ENCODE data around the gene CAPN5.

Gene CAPN5

GRCh38 chr11:77027275-77027674, 39.5 kb upstream of the CAPN5 start:
- H3K27ac ChIP-seq, result no peak overlapping the region
- TF ChIP-seq, protein P1, sequence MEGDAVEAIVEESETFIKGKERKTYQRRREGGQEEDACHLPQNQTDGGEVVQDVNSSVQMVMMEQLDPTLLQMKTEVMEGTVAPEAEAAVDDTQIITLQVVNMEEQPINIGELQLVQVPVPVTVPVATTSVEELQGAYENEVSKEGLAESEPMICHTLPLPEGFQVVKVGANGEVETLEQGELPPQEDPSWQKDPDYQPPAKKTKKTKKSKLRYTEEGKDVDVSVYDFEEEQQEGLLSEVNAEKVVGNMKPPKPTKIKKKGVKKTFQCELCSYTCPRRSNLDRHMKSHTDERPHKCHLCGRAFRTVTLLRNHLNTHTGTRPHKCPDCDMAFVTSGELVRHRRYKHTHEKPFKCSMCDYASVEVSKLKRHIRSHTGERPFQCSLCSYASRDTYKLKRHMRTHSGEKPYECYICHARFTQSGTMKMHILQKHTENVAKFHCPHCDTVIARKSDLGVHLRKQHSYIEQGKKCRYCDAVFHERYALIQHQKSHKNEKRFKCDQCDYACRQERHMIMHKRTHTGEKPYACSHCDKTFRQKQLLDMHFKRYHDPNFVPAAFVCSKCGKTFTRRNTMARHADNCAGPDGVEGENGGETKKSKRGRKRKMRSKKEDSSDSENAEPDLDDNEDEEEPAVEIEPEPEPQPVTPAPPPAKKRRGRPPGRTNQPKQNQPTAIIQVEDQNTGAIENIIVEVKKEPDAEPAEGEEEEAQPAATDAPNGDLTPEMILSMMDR (conservative IDR thresholded peaks at IDR 0.05), result no peak
- no peak for TF ChIP-seq ZFX (IDR thresholded peaks at IDR 0.05)

DNA sequence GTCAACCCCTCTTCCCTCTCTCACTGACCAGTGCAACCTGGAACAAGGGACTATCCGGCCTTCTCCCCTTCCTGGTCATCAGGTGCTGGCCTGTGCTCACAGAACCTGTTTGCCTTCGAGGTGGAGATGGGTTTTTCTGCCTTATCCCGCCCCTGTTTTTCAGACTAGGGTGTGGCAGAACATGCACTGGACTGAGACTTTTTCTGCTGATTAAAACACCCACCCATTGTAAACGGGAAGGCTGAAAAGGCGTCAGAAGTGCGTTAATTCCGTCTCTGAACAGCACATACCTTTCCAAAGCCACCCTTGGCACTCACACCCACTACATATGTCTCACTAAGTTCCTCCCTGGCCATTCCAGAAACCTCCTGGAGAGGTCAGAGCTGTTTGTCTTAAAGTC, 36.9 kb upstream of the CAPN5 start:
- TF ChIP-seq ZFX (IDR thresholded peaks at IDR 0.05), result no peak
- TF ChIP-seq, protein P1 (conservative IDR thresholded peaks at IDR 0.05), result no peak
- no peak overlapping the region for H3K27ac ChIP-seq

DNA sequence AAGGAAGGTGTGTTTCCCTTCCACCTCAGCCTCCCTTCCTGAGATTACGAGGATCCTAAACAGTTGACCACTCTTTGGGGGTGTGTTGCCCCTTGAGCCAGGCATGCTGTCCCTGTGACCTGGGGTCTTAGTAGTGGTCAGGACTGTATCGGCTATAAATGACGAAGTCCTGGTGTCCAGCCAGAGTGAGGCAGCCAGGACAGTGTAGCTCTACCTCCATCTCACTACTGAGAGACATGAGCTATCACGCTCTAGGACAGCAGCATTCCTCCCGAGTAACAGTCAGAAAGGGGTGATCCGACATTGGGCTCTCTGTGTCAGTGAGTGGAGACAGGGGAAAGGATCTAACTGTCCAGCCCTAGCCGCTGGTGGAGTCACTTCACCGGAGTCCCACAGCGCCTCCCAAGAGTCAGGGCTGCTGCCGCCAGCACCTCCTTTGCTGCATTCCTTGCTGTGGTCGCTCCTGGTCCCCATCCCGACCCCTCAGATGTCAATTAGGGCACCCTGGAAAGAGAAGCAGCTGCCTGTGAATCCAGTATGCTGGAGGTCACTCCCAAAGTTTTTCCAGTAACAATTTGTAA, 35.8 kb upstream of the CAPN5 start:
- TF ChIP-seq, protein P1 (conservative IDR thresholded peaks at IDR 0.05), result no peak
- no peak for TF ChIP-seq ZFX (IDR thresholded peaks at IDR 0.05)
- no peak overlapping the region for H3K27ac ChIP-seq

- no peak overlapping the region for H3K27ac ChIP-seq
- no peak for TF ChIP-seq ZFX (IDR thresholded peaks at IDR 0.05)
- TF ChIP-seq, protein P1 (conservative IDR thresholded peaks at IDR 0.05), result no peak
These were observed 35.2 kb upstream of the CAPN5 start for GRCh38 chr11:77031599-77031998.

DNA sequence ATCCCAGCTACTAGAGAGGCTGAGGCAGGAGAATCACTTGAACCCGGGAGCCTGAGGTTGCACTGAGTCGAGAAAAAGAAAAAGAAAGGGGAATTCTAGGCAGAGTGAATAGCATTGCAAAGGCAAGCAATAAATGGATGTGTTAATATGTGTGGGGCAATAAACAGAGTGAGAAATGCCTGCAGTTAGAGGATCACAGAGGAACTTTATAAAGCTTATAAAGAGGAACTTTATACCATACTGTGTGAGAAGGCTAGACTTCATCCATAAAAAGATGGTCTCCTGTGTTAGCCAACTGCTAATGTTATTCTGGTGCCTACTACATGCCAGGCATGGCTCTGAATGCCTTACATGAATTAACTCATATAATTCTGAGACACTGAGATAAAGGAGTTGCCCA, 31.7 kb upstream of the CAPN5 start:
- TF ChIP-seq, protein P1 (conservative IDR thresholded peaks at IDR 0.05), result no peak
- TF ChIP-seq ZFX (IDR thresholded peaks at IDR 0.05), result no peak
- no peak overlapping the region for H3K27ac ChIP-seq

DNA sequence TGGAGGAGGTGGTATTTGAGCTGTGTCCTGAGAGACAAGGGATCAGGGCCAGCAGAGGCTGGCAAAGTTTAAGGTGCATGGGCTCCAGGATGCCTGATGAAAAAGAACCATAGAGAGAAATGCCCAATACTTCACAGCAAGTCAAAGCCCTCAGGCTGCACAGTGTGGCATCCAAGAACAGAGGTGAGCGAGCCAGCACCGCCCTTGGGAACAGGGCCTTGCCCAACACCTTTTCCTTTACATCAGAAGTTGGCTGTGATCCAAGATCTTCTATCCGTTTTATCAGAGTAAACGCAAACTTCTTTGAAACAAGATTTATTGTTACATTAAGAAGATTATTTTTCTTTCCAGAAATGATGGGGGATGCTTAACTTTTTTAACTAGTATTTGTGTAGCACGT, 31.2 kb upstream of the CAPN5 start:
- TF ChIP-seq ZFX (IDR thresholded peaks at IDR 0.05), result no peak
- TF ChIP-seq, protein P1 (conservative IDR thresholded peaks at IDR 0.05), result no peak
- H3K27ac ChIP-seq, result no peak overlapping the region

DNA sequence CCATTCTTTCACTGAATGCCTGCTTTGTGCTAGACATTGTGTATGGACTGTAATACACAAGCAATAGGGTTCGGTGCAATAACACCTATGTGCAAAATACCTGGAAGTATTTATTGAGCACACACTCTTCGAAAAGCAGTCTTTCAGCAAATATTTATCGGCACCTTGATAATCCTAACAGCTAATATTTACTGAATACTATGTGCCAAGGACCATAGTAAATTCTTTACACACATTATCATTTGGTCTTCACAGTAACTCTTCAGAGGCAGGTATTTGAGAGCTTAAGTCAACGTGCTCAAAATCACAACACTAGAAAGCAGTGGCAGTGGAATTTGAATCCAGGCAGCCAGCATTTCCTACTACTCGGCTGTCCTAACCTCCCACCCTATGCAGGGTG, 30.4 kb upstream of the CAPN5 start:
- TF ChIP-seq, protein P1 (conservative IDR thresholded peaks at IDR 0.05), result no peak
- TF ChIP-seq ZFX (IDR thresholded peaks at IDR 0.05), result no peak
- no peak overlapping the region for H3K27ac ChIP-seq
